Measurements from ENCODE around the gene RNF7. TPM values are rescaled to one million over a fixed set of nuclear protein-coding genes. Genes with fewer than 3 reads are reported as not detected.

The RNF7 gene
- total and polyA plus RNA-seq, 2 of the 13 experiments (the other 11 are each of a cell fraction or from before 2014, with no cell fraction given), result 66.4 to 94.7 TPM

GRCh38 chr3:141728355-141728892, 9.7 kb upstream of the RNF7 start (continued):
- TF ChIP-seq CBX1 (IDR thresholded peaks at IDR 0.05; ENCODE audit: low read depth) (peak; percentile 28), RARA (CRISPR knock-in tag; IDR thresholded peaks at IDR 0.05) (peak; percentile 36; the same call in 1 of the 2 replicates), ISL2 (CRISPR knock-in tag; IDR thresholded peaks at IDR 0.05) (0 out of 2 replicates have a peak, but pooled peaks have one; percentile 35), ZFP90 (CRISPR knock-in tag; IDR thresholded peaks at IDR 0.05; ENCODE audit: borderline replicate concordance) (0 out of 2 replicates have a peak, but pooled peaks have one; percentile 73), POLR2A (IDR thresholded peaks at IDR 0.05; ENCODE audit: insufficient read depth in 1 of 2, low read depth in 2 of 2, low read length in 2 of 2) (peak in 1 of 2 experiments; percentile 66; a peak in 2 of 4 replicates), PHF8 (CRISPR knock-in tag; IDR thresholded peaks at IDR 0.05) (0 out of 2 replicates have a peak, but pooled peaks have one; percentile 49), ZSCAN30 (CRISPR knock-in tag; IDR thresholded peaks at IDR 0.05) (no peak), ZNF510 (CRISPR knock-in tag; IDR thresholded peaks at IDR 0.05; ENCODE audit: low read depth) (no peak), ZNF543 (CRISPR knock-in tag; IDR thresholded peaks at IDR 0.05) (no peak), PHF21A (CRISPR knock-in tag; IDR thresholded peaks at IDR 0.05) (peak; percentile 94), HDAC1 (CRISPR knock-in tag; IDR thresholded peaks at IDR 0.05) (peak; percentile 58; the same call in 1 of the 2 replicates), REST (IDR thresholded peaks at IDR 0.05; ENCODE audit: borderline replicate concordance in 1 of 2, low read depth in 1 of 2, low read length in 2 of 2) (no peak), TEAD3 (CRISPR knock-in tag; optimal IDR thresholded peaks at IDR 0.05; ENCODE audit: borderline replicate concordance) (peak; percentile 46), ZNF605 (CRISPR knock-in tag; IDR thresholded peaks at IDR 0.05) (peak; percentile 69), EP300 (IDR thresholded peaks at IDR 0.05; ENCODE audit: low read depth in 2 of 2, low read length in 2 of 2) (peak in 1 of 2 experiments; percentile 57; a peak in 2 of 4 replicates), EP300 (CRISPR knock-in tag; IDR thresholded peaks at IDR 0.05; ENCODE audit: borderline replicate concordance) (peak; percentile 45; the same call in 1 of the 2 replicates), NFYC (CRISPR knock-in tag; IDR thresholded peaks at IDR 0.05) (peak; percentile 88), ZFP36L1 (CRISPR knock-in tag; IDR thresholded peaks at IDR 0.05) (0 out of 2 replicates have a peak, but pooled peaks have one; percentile 33), RXRA (CRISPR knock-in tag; IDR thresholded peaks at IDR 0.05) (peak; percentile 38; the same call in 1 of the 2 replicates), MAX (IDR thresholded peaks at IDR 0.05) (peak; percentile 52; the same call in 1 of the 2 replicates), PATZ1 (CRISPR knock-in tag; IDR thresholded peaks at IDR 0.05) (peak; percentile 68), ZNF772 (CRISPR knock-in tag; IDR thresholded peaks at IDR 0.05) (peak; percentile 83), MAFF (IDR thresholded peaks at IDR 0.05; ENCODE audit: low read depth, low read length) (no peak), MAZ (IDR thresholded peaks at IDR 0.05; ENCODE audit: borderline replicate concordance, low read depth, low read length) (peak; percentile 42; the same call in 1 of the 2 replicates), MAZ (CRISPR knock-in tag; IDR thresholded peaks at IDR 0.05; ENCODE audit: low read depth) (peak; percentile 57; the same call in 1 of the 2 replicates), NCOR1 (IDR thresholded peaks at IDR 0.05; ENCODE audit: borderline replicate concordance, low read length) (peak; percentile 78; the same call in 1 of the 2 replicates), TCF7 (IDR thresholded peaks at IDR 0.05; ENCODE audit: low read depth) (no peak)
